ENCODE measurements around the gene FAM107B. TPM values are rescaled to one million over a fixed set of nuclear protein-coding genes. Genes with fewer than 3 reads are reported as not detected.

The FAM107B gene
- total and polyA plus RNA-seq, 10 of the 15 experiments (the other 5 are each of a cell fraction or from before 2014, with no cell fraction given) = 22.9 to 162 (median 86.6) TPM

GRCh38 chr10:14648005-14648765 lies 126.5 kb downstream of the FAM107B start (continued):
- peak; percentile 64; the same call in 1 of the 2 replicates for TF ChIP-seq MXI1 (IDR thresholded peaks at IDR 0.05; ENCODE audit: low read depth, low read length)
- no peak for TF ChIP-seq ZBTB4 (CRISPR knock-in tag; IDR thresholded peaks at IDR 0.05)
- peak; percentile 67; the same call in 1 of the 2 replicates for TF ChIP-seq ZBTB40 (IDR thresholded peaks at IDR 0.05; ENCODE audit: borderline replicate concordance)
- no peak for TF ChIP-seq USF2 (IDR thresholded peaks at IDR 0.05; ENCODE audit: borderline replicate concordance, low read depth, low read length)
- peak; percentile 84 for TF ChIP-seq NBN (IDR thresholded peaks at IDR 0.05)
- no peak for TF ChIP-seq KDM1A (IDR thresholded peaks at IDR 0.05; ENCODE audit: borderline replicate concordance)
- TF ChIP-seq ATF3 (IDR thresholded peaks at IDR 0.05; ENCODE audit: borderline replicate concordance, extremely low read depth, low read depth, low read length) = no peak
- TF ChIP-seq TAF1 (IDR thresholded peaks at IDR 0.05; ENCODE audit: borderline replicate concordance, low read depth, low read length) = no peak
- TF ChIP-seq ZBTB33 (IDR thresholded peaks at IDR 0.05) = no peak
- peak in 1 of 2 experiments; percentile 87; a peak in 2 of 4 replicates for TF ChIP-seq SRF (IDR thresholded peaks at IDR 0.05; ENCODE audit: low read depth in 2 of 2, low read length in 2 of 2)
- TF ChIP-seq SPI1 (IDR thresholded peaks at IDR 0.05; ENCODE audit: borderline replicate concordance, insufficient read depth, low read depth, low read length) = peak; percentile 86
- TF ChIP-seq BCL11A (IDR thresholded peaks at IDR 0.05; ENCODE audit: low read depth, low read length) = peak; percentile 99
- TF ChIP-seq CTCF (IDR thresholded peaks at IDR 0.05 in 2 of 3, conservative IDR thresholded peaks at IDR 0.05 in 1 of 3; ENCODE audit: control insufficient read depth in 2 of 3, extremely low read depth in 1 of 3, insufficient read depth in 1 of 3, low read depth in 3 of 3, low read length in 3 of 3) = no peak
- no peak for TF ChIP-seq PAX8 (IDR thresholded peaks at IDR 0.05)
- TF ChIP-seq KLF5 (IDR thresholded peaks at IDR 0.05; ENCODE audit: partially characterized antibody) = peak; percentile 68
- peak; percentile 95 for TF ChIP-seq DPF2 (IDR thresholded peaks at IDR 0.05)

All from GM12878 (cell line).